Activated CD4-positive, alpha-beta T cell treated with anti-CD3 and anti-CD28 coated beads, Interleukin-2, amount 10 ng/mL, durations not matched to agents 7 days and 5 days (primary cell): ENCODE data around the gene GNB1. TPM values are rescaled to one million over a fixed set of nuclear protein-coding genes. Genes with fewer than 3 reads are reported as not detected.
A peak's percentile ranks its signal among the peaks of the same experiment; 100 is the strongest.
"Not testable (repeated sequence)": the region's sequence is repeated elsewhere in the genome, so short reads cannot be mapped to it uniquely, and the experiment has no call there.

Experiments used
- CTCF ChIA-PET: fragments of 350-600 bp; sonication (Branson Sonifier 250); formaldehyde crosslinking; loops from one replicate; lab custom pipeline; 2021; ENCODE audit warnings: antibody characterized with exemption; lab: Charles Lee
- POLR2A ChIA-PET: fragments of 350-600 bp; sonication (Branson Sonifier 250); formaldehyde crosslinking; loops from one replicate; lab custom pipeline; 2021; ENCODE audit warnings: antibody characterized with exemption; lab: Charles Lee
- DNase-seq: peaks from one replicate; pipeline ENCODE4 v3.0.0-alpha.2; 2020
- H3K27ac Mint-ChIP-seq: one replicate; pipeline ENCODE4 v1.8.0; 2021; ENCODE audit warnings: mild to moderate bottlenecking, moderate library complexity, mixed read lengths
- H3K27me3 Mint-ChIP-seq: one replicate; pipeline ENCODE4 v1.8.0; 2021; ENCODE audit warnings: mixed read lengths
- H3K36me3 Mint-ChIP-seq: one replicate; pipeline ENCODE4 v1.8.0; 2021; ENCODE audit warnings: low read depth, mixed read lengths
- H3K4me1 Mint-ChIP-seq: one replicate; pipeline ENCODE4 v1.8.0; 2021; ENCODE audit warnings: mixed read lengths
- H3K4me3 Mint-ChIP-seq: one replicate; pipeline ENCODE4 v1.8.0; 2021; ENCODE audit warnings: mild to moderate bottlenecking, moderate library complexity, mixed read lengths
- H3K9me3 Mint-ChIP-seq: one replicate; pipeline ENCODE4 v1.8.0; 2021; ENCODE audit warnings: mixed read lengths
- total RNA-seq, 2 experiments: library from RNA; stranded (reverse); gene quantifications; one replicate each; pipeline ENCODE4 v1.2.3, GENCODE V29; 2021

Gene GNB1
- total RNA-seq, 2 experiments from 2014 or later, result 368 to 454 TPM

DNA sequence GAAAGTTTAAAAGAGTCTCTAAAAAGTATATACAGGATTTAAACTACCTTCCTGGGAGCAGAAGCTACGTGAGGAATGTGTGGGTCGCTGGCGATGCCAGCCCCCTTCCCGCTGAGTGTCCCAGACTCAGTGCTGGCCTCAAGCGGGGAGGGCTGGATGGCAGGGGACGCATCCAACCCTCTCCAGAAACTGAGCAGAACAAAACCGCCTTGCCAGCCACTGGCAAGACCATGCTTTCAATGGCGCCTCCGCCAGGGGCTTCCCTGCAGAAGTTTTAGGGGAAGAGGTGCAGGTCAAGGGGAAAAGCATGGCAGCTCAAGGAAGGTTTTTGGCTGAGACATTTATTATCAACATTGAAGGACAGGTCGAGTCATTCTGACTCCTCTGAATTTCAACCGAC, 138.7 kb downstream of the GNB1 start:
- DNase-seq, result no peak
- no peak overlapping the region for H3K4me3 Mint-ChIP-seq
- POLR2A ChIA-PET, result no interaction called here
- peaks cover 5% of the 10 kb centered on the region for H3K4me1 Mint-ChIP-seq
- no peaks in the 10 kb centered on the region for H3K27me3 Mint-ChIP-seq
- CTCF ChIA-PET, result no interaction called here
- H3K36me3 Mint-ChIP-seq, result peaks cover 7% of the 10 kb centered on the region
- H3K9me3 Mint-ChIP-seq, result no peaks in the 10 kb centered on the region
- no peak overlapping the region for H3K27ac Mint-ChIP-seq

DNA sequence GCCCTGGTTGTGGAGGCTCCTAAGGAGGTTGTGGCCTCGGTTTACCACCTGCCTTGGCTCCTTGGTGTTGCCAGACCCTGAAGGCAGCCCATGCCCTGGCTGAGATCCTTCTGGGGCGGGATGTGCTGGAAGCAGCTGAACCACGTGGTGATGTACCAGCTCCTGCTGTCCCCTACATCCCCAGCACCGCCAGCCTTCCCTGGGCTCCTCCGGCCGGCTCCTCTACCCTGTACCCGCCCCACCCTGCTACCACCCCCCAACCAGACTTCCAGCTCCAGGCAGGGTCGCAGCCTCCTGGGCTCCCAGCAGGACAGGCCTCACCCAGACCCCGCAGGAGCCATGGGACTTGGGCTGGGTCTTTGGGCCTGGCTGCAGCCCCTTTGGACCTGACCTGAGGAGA, 140.9 kb downstream of the GNB1 start:
- CTCF ChIA-PET, H3K4me1 Mint-ChIP-seq: not testable (repeated sequence)

DNA sequence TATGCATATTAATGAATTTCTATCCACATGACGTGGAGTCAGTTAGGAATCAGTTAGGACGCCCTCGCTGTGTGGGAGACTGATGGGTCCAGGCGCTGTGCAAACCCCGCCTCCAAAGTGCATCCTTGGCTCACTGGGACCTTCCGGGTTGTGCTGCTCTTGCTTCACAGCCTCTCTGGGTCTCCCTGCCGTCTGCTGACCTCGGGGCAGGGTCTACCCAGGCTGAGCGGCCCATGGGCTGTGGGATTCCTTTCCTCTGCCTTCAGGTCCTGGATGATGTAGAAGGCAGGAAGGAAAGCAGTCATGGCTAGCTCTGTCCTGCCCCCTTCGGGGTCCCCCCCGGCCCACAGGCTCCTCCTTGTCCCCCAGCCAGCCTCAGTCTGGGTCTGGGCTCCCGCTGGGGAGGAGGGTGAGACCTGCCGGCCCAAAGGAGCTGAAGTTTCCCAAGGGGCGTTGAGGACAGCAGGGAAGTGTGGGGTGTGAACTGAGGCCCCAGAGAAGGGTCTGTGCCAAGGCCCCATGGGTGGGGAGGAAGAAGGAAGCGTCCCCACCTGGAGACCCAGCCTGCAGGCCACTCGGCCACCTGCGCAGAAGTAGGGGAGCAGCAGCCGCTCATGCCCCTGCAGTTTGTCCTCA, 142.1 kb downstream of the GNB1 start:
- Mint-ChIP-seq H3K9me3 (no peaks in the 10 kb centered on the region), H3K27me3 (no peaks in the 10 kb centered on the region), H3K36me3 (no peaks in the 10 kb centered on the region), H3K4me3 (no peak overlapping the region), H3K4me1 (peaks cover 5% of the 10 kb centered on the region), H3K27ac (no peak overlapping the region)
- POLR2A ChIA-PET, result no interaction called here
- CTCF ChIA-PET, result no interaction called here
- no peak for DNase-seq

More for the DNA sequence above, 140.9 kb downstream of the GNB1 start:
- H3K4me3 Mint-ChIP-seq, H3K27me3 Mint-ChIP-seq, H3K36me3 Mint-ChIP-seq, H3K27ac Mint-ChIP-seq, DNase-seq, H3K9me3 Mint-ChIP-seq, POLR2A ChIA-PET: not testable (repeated sequence)

DNA sequence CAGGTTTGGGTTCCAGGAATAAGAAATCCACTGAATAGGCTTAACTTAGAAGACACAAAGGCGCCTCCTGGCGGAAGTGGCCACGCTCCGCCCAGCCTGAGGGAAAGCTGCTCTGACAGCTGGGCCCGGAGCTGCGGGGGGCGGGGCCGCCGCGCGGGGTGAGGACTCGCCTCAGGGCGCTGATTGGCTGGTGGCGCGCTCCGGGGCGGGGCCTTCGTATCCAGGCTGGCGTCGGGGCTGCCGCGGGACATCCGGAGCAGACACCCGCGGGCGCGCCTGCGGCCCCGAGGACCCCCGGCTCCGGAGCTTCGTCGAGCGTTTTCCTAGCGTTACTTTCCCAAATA, 144.3 kb downstream of the GNB1 start:
- peak overlapping the region; percentile 86 for H3K27ac Mint-ChIP-seq
- H3K9me3 Mint-ChIP-seq, H3K36me3 Mint-ChIP-seq, DNase-seq, POLR2A ChIA-PET, H3K4me1 Mint-ChIP-seq, H3K27me3 Mint-ChIP-seq: not testable (repeated sequence)
- peak overlapping the region; percentile 38 for H3K4me3 Mint-ChIP-seq
- CTCF ChIA-PET, result interaction anchor here (0.7 kb wide), 1 partner anchor 163 kb away, joined by 3 read pairs; no protein-coding TSS in a partner anchor

DNA sequence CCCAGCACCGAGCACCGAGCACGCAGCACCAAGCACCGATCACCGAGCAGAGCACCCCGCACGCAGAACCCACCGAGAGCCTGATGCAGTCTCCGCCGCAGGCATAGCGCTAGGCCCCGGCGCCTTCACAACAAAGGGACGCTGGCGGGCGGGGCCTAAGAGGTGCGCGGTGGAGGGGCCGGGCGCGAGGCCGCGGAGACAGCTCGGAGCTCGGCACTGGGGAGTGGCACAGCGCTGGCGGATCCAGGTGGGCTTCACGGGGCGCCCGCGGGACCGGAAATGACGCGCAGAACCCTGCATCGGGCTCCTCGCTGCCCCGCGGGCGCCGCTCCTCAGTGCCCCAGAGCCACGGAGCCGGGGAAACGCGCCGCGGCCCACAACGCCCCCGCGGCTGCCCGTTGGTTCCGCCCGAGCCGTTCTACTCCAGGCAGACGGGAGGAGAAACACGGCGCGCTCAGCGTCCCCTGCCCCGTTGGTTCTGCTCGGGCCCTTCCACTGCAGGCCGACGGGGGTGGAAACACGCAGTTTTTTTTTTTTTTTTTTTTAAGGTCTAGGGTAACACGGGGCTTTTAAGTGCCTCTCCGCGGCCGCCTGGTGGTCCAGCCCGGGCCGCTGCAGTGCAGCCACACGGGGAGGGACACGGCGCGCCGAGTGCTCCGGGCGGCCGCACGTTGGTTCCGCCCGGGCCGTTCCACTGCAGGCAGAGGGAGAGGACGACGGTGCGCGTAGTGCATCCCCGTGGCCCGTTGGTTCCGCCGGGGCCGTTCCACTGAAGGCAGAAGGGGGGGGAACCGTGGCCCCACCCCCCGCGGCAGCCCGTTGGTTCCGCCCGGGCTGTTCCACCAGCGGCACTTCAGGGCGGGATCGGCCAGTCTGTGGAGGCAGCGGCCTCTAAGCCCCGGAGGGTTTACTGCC, 145.0 kb downstream of the GNB1 start:
- CTCF ChIA-PET, result interaction anchor here (0.7 kb wide), 1 partner anchor 163 kb away, joined by 3 read pairs; no protein-coding TSS in a partner anchor
- Mint-ChIP-seq H3K4me3 (peak overlapping the region; percentile 38), H3K27ac (peak overlapping the region; percentile 86)
- H3K4me1 Mint-ChIP-seq, POLR2A ChIA-PET, H3K36me3 Mint-ChIP-seq, H3K27me3 Mint-ChIP-seq, H3K9me3 Mint-ChIP-seq: not testable (repeated sequence)
- peak; percentile 78 for DNase-seq

DNA sequence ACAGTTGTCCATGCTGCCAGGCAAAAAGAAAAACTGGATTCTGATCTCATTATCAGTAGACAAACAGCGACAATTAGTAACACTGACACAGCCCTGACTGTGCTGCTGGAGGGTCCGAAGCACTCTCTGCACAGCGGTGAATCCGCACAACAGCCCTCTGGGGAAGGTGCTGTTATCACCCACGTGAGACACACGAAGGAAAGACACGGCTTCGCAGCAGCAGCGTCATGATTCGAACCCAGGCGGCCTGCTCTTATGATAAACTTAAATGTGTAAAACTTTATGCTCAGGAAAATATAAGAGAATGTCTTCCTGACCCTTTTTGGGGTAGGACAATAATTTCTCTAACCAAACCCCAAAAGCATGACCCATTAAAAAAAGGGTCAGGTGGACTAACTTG, 148.4 kb downstream of the GNB1 start:
- H3K27ac Mint-ChIP-seq, DNase-seq, H3K9me3 Mint-ChIP-seq, H3K36me3 Mint-ChIP-seq, H3K4me3 Mint-ChIP-seq, CTCF ChIA-PET, H3K27me3 Mint-ChIP-seq, H3K4me1 Mint-ChIP-seq: not testable (repeated sequence)
- POLR2A ChIA-PET, result interaction anchor here (0.7 kb wide), 1 partner anchor 166 kb away, joined by 3 read pairs; no protein-coding TSS in a partner anchor

DNA sequence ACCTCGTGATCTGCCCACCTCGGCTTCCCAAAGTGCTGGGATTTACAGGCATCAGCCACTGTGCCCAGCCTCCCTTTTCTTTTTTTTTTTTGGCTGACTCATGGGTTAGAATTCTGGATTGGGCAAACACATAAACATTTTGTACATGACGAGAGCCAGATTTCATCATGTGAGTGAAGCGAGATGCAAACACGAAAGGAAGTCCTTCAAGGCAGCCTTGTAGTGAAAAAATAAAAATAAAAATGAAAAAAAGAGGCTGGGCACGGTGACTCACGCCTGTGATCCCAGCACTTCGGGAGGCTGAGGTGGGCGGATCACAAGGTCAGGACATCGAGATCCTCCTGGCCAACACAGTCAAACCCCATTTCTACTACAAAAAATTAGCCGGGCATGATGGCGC, 149.9 kb downstream of the GNB1 start:
- DNase-seq, POLR2A ChIA-PET, H3K27ac Mint-ChIP-seq, H3K27me3 Mint-ChIP-seq, H3K9me3 Mint-ChIP-seq, H3K4me1 Mint-ChIP-seq, H3K36me3 Mint-ChIP-seq, CTCF ChIA-PET, H3K4me3 Mint-ChIP-seq: not testable (repeated sequence)

DNA sequence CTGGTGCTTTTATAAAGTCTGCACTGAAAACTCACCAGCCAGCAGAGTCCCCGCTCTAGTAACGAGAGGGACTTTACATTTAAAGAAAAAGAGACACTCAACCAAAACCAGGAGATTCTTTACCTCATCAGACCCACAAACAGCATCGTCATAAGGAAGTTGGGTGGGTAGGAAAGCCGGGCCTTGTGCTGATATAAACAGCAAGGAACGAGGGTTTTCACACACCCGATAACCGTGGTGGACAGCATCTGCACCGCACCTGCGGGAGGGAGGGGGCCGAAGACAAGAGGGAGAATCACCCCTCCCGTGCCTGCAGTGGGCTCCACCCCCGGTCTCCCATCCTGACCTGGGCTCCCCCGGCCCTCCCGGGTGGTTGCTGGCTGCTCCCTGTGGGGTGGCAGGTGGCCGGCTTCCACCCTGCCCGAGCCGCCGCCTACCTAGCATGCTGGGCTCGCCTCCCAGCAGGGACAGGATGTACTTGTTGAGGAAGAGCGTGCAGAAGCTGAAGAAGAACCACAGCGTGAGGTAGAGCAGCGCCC, 152.0 kb downstream of the GNB1 start:
- H3K9me3 Mint-ChIP-seq, H3K27ac Mint-ChIP-seq, DNase-seq, H3K4me1 Mint-ChIP-seq, H3K4me3 Mint-ChIP-seq, CTCF ChIA-PET, POLR2A ChIA-PET, H3K27me3 Mint-ChIP-seq: not testable (repeated sequence)
- peaks cover 14% of the 10 kb centered on the region for H3K36me3 Mint-ChIP-seq

DNA sequence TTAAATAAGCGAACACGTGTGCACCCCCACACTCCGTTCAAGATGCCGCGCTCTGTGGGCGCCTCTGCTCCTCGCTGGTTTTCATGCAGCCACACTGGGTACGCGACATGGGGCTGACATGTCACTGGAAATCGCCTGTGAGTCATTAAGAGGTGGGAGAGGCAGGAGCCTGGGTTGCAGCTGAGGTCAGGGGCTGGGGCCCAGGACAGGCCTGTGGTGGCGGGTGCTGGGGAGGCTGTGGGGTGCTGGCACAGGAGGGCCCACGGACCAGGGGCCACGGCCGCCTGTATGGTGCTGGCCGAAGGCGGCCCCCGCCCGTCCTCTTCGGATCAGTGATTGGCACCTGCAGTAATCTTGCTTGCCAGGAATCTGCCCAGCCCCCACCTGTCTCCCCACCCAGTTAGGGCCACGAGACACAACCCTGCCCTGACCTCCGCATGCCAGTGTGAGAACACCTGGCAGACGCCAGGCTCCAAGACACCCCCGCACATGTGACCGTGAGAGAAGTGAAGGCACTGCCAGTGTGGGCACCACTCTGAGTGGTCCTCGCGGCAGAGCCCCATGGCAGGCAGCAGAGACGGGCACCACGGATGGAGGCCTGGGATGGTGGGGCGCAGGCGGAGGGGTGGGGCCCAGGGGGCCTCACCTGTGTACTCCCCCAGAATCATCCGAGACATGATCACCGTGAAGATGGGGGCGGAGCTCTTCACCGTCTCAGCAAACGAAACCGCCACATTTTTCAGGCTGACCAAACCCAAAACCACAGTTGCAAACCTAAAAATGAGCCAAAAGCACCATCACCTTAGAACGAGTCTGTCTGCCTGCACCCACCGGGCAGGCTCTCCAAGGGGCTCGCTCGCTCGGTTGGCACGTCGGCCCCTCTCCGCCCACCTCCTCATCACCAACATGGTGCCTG, 153.0 kb downstream of the GNB1 start:
- H3K9me3 Mint-ChIP-seq, H3K27me3 Mint-ChIP-seq, DNase-seq, H3K4me1 Mint-ChIP-seq, CTCF ChIA-PET, H3K27ac Mint-ChIP-seq, POLR2A ChIA-PET, H3K4me3 Mint-ChIP-seq: not testable (repeated sequence)
- H3K36me3 Mint-ChIP-seq, result peaks cover 14% of the 10 kb centered on the region

Other genes starting within 250 kb of the GNB1 start
- 10 to 100 TPM; 42.0 to 44.3 TPM for gene CDK11B, start 232.1 kb downstream of the GNB1 start, total RNA-seq
- 10 to 100 TPM; 62.5 to 65.0 TPM for gene SLC35E2B, start 198.3 kb downstream of the GNB1 start, total RNA-seq
- gene CDK11A, start 166.7 kb downstream of the GNB1 start, total RNA-seq, result 10 to 100 TPM; 61.4 to 81.9 TPM
- 10 to 100 TPM; 76.6 to 78.7 TPM for gene NADK, start 112.6 kb downstream of the GNB1 start, total RNA-seq
- gene CALML6, start 24.2 kb upstream of the GNB1 start, total RNA-seq, result under 1 TPM; 0.27 to 0.47 TPM
- gene TMEM52, start 28.2 kb upstream of the GNB1 start, total RNA-seq, result not detected
- not detected for gene CFAP74, start 112.7 kb upstream of the GNB1 start, total RNA-seq
- gene GABRD, start 128.3 kb upstream of the GNB1 start, total RNA-seq, result not detected
- gene PRKCZ, start 159.3 kb upstream of the GNB1 start, total RNA-seq, result 1 to 10 TPM; 5.1 to 5.6 TPM